ENCODE measurements around the gene ADAMTS5.

- TF ChIP-seq CTCF (IDR thresholded peaks at IDR 0.05) (no peak), EP300 (IDR thresholded peaks at IDR 0.05) (no peak), POLR2A (IDR thresholded peaks at IDR 0.05) (no peak)
Measured at GRCh38 chr21:26909972-26910371, 56.9 kb downstream of the ADAMTS5 start.

Data from tibial nerve (tissue), 4 donors.